Coronary artery (tissue), 2 donors: ENCODE results near the gene IFNAR1.

Source experiments
- DNase-seq: peaks from one replicate; pipeline ENCODE4 v3.0.0-alpha.2; 2017; ENCODE audit warnings: low spot score
- H3K27ac ChIP-seq, 2 donors: fragments of 200-600 bp; sonication (generic); one replicate each; pipeline ENCODE4 v1.5.1; 2016 to 2019
- H3K4me3 ChIP-seq: fragments of 200-600 bp; sonication (generic); 2 replicates; pipeline ENCODE4 v1.5.1; 2016; ENCODE audit warnings: mild to moderate bottlenecking, moderate library complexity
- CTCF ChIP-seq: fragments of 200-600 bp; sonication (generic); IDR thresholded peaks from one replicate; pipeline ENCODE4 v1.5.1; 2019; ENCODE audit warnings: antibody characterized with exemption

Gene IFNAR1

GRCh38 chr21:33383056-33383888, 58.5 kb downstream of the IFNAR1 start:
- TF ChIP-seq CTCF: no peak
- Histone ChIP-seq H3K27ac (peak overlapping the region; percentile 4 to 80), H3K4me3 (peak overlapping the region; percentile 59)
- peak; percentile 80 for DNase-seq

DNA sequence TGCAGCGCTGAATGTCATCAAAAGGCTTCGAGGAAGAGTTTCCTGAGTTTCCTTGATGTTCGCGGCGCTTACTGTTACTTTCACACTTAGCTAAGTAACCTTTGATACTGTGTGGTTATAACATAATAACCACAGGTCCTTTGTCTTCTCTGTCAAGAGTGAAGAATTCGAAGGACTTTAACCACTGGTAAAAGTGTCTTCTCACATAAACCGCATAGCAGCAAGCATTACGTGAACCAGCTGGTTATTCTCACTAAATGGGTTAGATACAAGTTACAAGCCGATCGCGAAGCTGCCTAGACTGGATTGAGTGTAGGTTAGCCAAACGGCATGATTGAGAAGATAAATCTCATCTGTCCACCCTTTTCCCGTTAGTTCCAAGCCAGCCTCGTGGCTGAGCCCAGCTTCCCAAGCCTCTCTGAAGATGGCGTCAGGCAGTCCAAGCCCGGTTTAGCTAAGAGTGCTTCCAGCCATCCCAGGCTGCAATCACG, 60.1 kb downstream of the IFNAR1 start:
- H3K4me3 ChIP-seq: no peak overlapping the region
- H3K27ac ChIP-seq: no peak overlapping the region
- no peak for DNase-seq
- no peak for TF ChIP-seq CTCF

- H3K4me3 ChIP-seq: no peak overlapping the region
- no peak for TF ChIP-seq CTCF
- no peak for DNase-seq
- H3K27ac ChIP-seq: no peak overlapping the region
These were observed 61.5 kb downstream of the IFNAR1 start for GRCh38 chr21:33386222-33386784.

GRCh38 chr21:33387294-33387693, 62.5 kb downstream of the IFNAR1 start:
- Histone ChIP-seq H3K4me3 (no peak overlapping the region), H3K27ac (no peak overlapping the region)
- no peak for DNase-seq
- no peak for TF ChIP-seq CTCF

DNA sequence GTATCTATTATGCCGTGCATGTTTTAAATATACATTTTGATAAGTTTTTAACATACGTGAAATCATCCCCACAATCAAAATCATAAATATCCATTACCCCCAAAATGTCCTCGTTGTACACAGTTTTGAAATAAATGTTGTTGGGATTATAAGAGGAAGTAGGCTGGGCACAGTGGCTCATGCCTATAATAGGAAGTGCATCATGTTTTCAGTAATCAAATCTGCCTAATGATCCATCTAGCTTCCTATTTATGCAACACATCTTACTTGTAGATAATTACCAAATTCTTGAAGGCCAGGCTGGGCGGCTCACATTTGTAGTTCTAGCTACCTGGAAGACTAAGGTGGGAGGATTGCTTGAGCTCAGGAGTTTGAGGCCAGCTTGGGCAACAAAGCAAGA, 63.4 kb downstream of the IFNAR1 start:
- no peak for TF ChIP-seq CTCF
- H3K4me3 ChIP-seq: no peak overlapping the region
- H3K27ac ChIP-seq: no peak overlapping the region

DNA sequence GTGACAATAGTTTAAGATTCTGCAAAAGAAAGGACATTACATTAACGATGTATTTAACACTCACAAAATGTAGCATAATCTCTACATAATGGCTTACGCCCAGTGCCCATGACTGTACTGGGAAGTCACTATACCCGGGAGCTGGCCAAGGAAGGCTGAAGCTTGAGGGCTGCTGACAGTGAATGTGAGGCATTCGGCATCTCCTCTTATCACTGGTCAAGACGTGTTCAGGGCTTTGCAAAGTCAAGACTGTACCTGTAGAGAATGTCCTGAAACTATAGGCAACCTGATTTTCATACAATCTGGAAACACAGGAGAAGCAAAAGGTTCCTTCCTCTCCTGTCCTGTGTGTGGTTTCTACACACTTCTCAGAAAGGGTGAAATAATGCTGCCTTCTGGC, 65.7 kb downstream of the IFNAR1 start:
- Histone ChIP-seq H3K27ac (no peak overlapping the region), H3K4me3 (no peak overlapping the region)
- DNase-seq: no peak
- no peak for TF ChIP-seq CTCF

More for the DNA sequence above, 63.4 kb downstream of the IFNAR1 start:
- DNase-seq: no peak

DNA sequence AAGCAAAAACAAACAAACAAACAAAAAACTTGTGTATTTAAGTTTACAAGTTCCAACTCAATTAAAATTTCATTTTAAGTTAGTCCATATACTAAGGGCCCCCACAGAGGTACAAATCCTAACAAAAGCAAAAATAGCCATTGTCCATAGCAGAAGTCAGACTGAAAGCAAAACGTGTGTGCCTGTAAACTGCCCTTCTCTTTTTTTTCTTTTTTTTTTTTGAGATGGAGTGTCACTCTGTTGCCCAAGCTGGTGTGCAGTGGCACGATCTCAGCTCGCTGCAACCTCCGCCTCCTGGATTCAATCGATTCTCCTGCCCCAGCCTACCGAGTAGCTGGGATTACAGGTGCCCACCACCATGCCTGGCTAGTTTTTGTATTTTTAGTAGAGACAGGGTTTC, 66.9 kb downstream of the IFNAR1 start:
- H3K27ac ChIP-seq: no peak overlapping the region
- TF ChIP-seq CTCF: no peak
- no peak for DNase-seq
- no peak overlapping the region for H3K4me3 ChIP-seq
